ENCODE measurements around the gene SLC39A11.

The SLC39A11 gene

DNA sequence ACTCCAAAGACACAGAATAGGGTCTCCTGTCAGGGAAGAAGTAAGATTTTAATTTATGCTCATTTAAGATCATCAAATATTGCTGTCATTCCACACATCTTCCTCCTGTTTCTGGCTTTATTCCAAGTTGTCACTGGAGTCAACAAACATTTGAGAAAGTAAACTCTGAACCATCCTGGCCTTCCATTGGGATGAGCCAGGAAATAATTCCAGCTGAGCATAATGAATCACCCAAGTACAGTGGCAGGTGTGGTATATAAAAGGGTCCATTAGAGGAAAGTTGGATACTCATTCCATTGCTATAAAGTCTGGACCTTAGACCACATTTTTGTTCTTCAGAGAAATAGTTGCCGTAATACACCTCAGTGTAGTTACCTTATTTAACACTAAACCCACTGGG, 246.1 kb downstream of the SLC39A11 start:
- no peak overlapping the region for H3K4me3 ChIP-seq (ENCODE audit: low read depth, low read length)
- no peak for DNase-seq (ENCODE audit: low read depth)
- TF ChIP-seq, protein P1, sequence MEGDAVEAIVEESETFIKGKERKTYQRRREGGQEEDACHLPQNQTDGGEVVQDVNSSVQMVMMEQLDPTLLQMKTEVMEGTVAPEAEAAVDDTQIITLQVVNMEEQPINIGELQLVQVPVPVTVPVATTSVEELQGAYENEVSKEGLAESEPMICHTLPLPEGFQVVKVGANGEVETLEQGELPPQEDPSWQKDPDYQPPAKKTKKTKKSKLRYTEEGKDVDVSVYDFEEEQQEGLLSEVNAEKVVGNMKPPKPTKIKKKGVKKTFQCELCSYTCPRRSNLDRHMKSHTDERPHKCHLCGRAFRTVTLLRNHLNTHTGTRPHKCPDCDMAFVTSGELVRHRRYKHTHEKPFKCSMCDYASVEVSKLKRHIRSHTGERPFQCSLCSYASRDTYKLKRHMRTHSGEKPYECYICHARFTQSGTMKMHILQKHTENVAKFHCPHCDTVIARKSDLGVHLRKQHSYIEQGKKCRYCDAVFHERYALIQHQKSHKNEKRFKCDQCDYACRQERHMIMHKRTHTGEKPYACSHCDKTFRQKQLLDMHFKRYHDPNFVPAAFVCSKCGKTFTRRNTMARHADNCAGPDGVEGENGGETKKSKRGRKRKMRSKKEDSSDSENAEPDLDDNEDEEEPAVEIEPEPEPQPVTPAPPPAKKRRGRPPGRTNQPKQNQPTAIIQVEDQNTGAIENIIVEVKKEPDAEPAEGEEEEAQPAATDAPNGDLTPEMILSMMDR (conservative IDR thresholded peaks at IDR 0.05; ENCODE audit: low read depth, low read length), result no peak

DNA sequence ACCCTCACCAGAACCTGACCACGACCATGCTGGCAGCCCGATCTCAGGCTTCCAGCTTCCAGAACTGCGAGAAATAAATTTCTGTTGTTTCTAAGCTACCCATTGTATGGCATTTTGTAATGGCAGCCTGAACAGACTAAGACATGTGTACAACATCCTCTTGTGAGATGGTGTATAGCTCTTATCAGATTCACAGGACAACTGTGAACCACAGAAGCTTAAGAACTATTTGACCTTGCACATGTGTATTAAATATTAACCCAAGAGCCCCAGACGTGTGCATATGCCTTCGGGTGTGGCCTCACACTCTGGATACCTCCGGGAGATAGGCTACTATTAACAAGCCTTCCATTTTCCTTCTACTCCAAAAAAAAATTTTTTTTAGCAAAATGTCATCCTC, 248.9 kb downstream of the SLC39A11 start:
- H3K4me3 ChIP-seq (ENCODE audit: low read depth, low read length), result no peak overlapping the region
- no peak for DNase-seq (ENCODE audit: low read depth)
- TF ChIP-seq, protein P1 (conservative IDR thresholded peaks at IDR 0.05; ENCODE audit: low read depth, low read length), result no peak

DNA sequence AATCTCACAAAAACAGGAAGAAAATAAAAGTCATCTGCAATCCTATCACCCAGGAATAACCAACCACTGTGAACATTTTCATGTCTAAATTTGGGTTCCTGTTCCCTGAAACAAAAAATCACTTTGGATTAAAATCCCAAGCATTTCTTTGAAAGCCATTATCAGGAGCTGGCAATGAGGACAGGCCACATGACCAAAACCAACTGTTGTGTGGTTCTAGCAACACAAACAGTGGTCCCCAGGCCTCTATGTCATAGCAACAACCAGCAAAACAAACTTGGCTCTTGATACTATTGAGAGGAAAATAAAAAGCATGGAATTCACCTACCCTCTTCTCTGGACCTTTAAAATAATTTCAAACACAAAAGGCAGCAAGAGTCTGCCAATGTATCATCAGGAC, 252.5 kb downstream of the SLC39A11 start:
- no peak for DNase-seq (ENCODE audit: low read depth)
- H3K4me3 ChIP-seq (ENCODE audit: low read depth, low read length), result no peak overlapping the region
- TF ChIP-seq, protein P1 (conservative IDR thresholded peaks at IDR 0.05; ENCODE audit: low read depth, low read length), result no peak

DNA sequence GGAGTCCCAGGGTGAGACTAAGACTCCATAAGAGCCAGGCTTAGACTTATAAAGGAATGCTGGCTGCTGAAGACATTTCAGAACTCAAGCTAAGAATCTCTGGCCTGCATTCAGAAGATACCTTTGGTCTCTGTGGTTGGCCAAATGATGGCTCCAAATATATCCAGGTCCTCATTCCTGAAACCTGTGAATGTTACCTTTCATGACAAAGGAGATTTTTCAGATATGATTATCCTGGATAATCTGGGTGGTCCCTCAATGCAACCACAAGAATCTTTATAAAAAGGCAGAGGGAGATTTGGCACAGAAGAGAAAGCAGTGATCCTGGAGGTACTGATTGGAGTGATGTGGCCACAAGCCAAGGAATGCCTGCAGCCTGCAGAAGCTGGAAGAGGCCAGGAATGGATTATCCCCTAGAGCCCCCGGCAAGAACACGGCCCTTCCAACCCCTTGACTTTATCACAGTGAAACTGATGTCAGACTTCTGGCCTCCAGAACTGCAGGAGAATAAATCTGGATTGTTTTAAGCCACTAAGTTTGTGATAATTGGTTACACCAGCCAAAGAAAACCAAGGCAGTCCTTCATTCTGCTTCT, 253.3 kb downstream of the SLC39A11 start:
- no peak for DNase-seq (ENCODE audit: low read depth)
- no peak overlapping the region for H3K4me3 ChIP-seq (ENCODE audit: low read depth, low read length)
- TF ChIP-seq, protein P1 (conservative IDR thresholded peaks at IDR 0.05; ENCODE audit: low read depth, low read length), result no peak

GRCh38 chr17:72838581-72838980, 253.9 kb downstream of the SLC39A11 start:
- H3K4me3 ChIP-seq (ENCODE audit: low read depth, low read length), result no peak overlapping the region
- DNase-seq (ENCODE audit: low read depth), result no peak
- TF ChIP-seq, protein P1 (conservative IDR thresholded peaks at IDR 0.05; ENCODE audit: low read depth, low read length), result no peak

- H3K4me3 ChIP-seq (ENCODE audit: low read depth, low read length), result no peak overlapping the region
- DNase-seq (ENCODE audit: low read depth), result no peak
- TF ChIP-seq, protein P1 (conservative IDR thresholded peaks at IDR 0.05; ENCODE audit: low read depth, low read length), result no peak
Observed at GRCh38 chr17:72838068-72838467, 254.4 kb downstream of the SLC39A11 start.

DNA sequence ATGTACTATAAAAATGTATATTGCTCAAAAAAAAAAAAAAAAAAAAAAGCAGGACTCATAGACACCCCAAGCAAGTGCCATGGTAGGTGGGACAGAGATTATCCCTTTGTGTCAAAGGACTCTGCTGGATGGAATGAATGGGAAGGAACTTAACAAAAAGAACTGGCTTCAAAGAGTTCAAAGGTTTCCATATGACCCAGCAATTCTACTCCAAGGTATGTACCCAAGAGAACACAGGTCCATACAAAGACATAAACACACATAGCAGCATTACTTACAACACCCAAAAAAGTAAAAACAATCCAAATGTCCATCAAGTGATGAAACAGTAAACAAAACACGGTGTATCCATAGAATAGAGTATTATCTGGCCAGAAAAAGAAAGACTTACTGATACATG, 255.2 kb downstream of the SLC39A11 start:
- no peak for DNase-seq (ENCODE audit: low read depth)
- H3K4me3 ChIP-seq (ENCODE audit: low read depth, low read length), result no peak overlapping the region
- TF ChIP-seq, protein P1 (conservative IDR thresholded peaks at IDR 0.05; ENCODE audit: low read depth, low read length), result no peak
